Heart right ventricle (tissue), 16 donors: ENCODE data around the gene ZNF555. TPM values are rescaled to one million over a fixed set of nuclear protein-coding genes. Genes with fewer than 3 reads are reported as not detected.
A peak's percentile ranks its signal among the peaks of the same experiment; 100 is the strongest.

Experiments used
- ATAC-seq, 8 donors: fragments of 200-7000 bp; cut with Tn5 transposase; one replicate each; pipeline ENCODE4 v1.9.1; 2020; ENCODE audit warnings: mild to moderate bottlenecking in 8 of 8, moderate library complexity in 8 of 8, moderate number of reproducible peaks in 1 of 8
- DNase-seq, 2 donors: peaks; one replicate each; pipeline ENCODE4 v3.0.0-alpha.2; 2020
- H3K27ac ChIP-seq, 10 donors: fragments of 200-600 bp; sonication (generic) in 2 of 10; one replicate each; pipeline versions ENCODE4 v1.5.0 to v1.8.0; 2020 to 2022; ENCODE audit warnings: mild to moderate bottlenecking in 3 of 10
- H3K27me3 ChIP-seq, 7 donors: fragments of 200-600 bp; one replicate each; pipeline ENCODE4 v1.8.0; 2021 to 2022; ENCODE audit warnings: mild to moderate bottlenecking in 2 of 7
- H3K36me3 ChIP-seq, 9 donors: fragments of 200-600 bp; sonication (generic) in 1 of 9; one replicate each; pipeline versions ENCODE4 v1.5.0 to v1.8.0; 2020 to 2022; ENCODE audit warnings: mild to moderate bottlenecking in 2 of 9
- H3K4me1 ChIP-seq, 9 donors: fragments of 200-600 bp; sonication (generic) in 1 of 9; one replicate each; pipeline versions ENCODE4 v1.5.0 to v1.8.0; 2020 to 2022; ENCODE audit warnings: mild to moderate bottlenecking in 4 of 9
- H3K4me3 ChIP-seq, 10 donors: fragments of 200-600 bp; sonication (generic) in 2 of 10; one replicate each; pipeline versions ENCODE4 v1.5.0 to v1.8.0; 2020 to 2022; ENCODE audit warnings: mild to moderate bottlenecking in 7 of 10, moderate library complexity in 2 of 10
- H3K9me3 ChIP-seq, 11 donors: fragments of 200-600 bp in 10 of 11; sonication (generic) in 2 of 11; one replicate each; pipeline versions ENCODE4 v1.5.0 to v1.8.0; 2013 to 2022; ENCODE audit warnings: mild to moderate bottlenecking in 2 of 11, control low read depth in 1 of 11, moderate library complexity in 1 of 11
- CTCF ChIP-seq, 9 donors: fragments of 200-600 bp; sonication (generic) in 2 of 9; IDR thresholded peaks; one replicate each; pipeline versions ENCODE4 v1.5.0 to v1.8.0; 2021 to 2022; ENCODE audit warnings: antibody characterized with exemption in 9 of 9, mild to moderate bottlenecking in 5 of 9, moderate library complexity in 1 of 9
- WGBS, 2 donors: extraction: QIAGEN DNeasy Blood & Tissue Kit; methylation state at CpG; one replicate each; pipeline ENCODE4 v1.1.7; 2013; ENCODE audit warnings: inconsistent platforms in 1 of 2; 5-methylcytosine and 5-hydroxymethylcytosine counted together
- intact Hi-C, 10 donors: fragments of 100-400 bp; cut with DNase I; formaldehyde crosslinking; loops; one replicate each; pipeline versions ENCODE4 v1.11.1 to v1.14.2; 2022
- polyA plus RNA-seq, 2 donors: library from polyadenylated mRNA; stranded (reverse); fragments of 200-250 nt; gene quantifications; one replicate each; pipeline ENCODE4 v1.2.3, GENCODE V29; 2013
- total RNA-seq, 10 donors: library from RNA; stranded (reverse); fragmentation: NEBNext Ultra II Directional in 3 of 10; extraction: Animal tissue kit (Norgen Biotek cat#: 25700) in 3 of 10; gene quantifications; one replicate each; pipeline versions ENCODE4 v1.2.1 to v1.2.4, GENCODE V29; 2021 to 2023
- donor health status: Arrhythmogenic right ventricular cardiomyopathy.
- donor health status: ischemic (EF 13 %, LVEDD 7.1; RV severe dilation, severe dysfunction).
- donor health status: healthy with polysubstance abuse.
- donor health status: DM: no; HTN: yes; CAD: no.
- donor health status: DM: no; HTN: no; CAD: no.
- donor health status: ischemic (EF 25% LVEDD 6.9; RV normal size, moderate dysfunction).
- donor health status: ischemic (EF 25% LVEDD 5.7; RV mildly dilated, moderate dysfunction).
- donor health status: healthy.
- donor health status: DM: yes; HTN: yes; CAD: no.
- donor health status: Ischemic cardiomyopathy.
- donor health status: ischemic (EF 35%, LVEDD 5.7; RV mildly dilated, moderate dysfunction).
- donor health status: nonischemic (EF 11% LVEDD 7.7; RV severe dilation, severe dysfunction).
- donor health status: DM: yes; HTN: yes; CAD: no.
- donor health status: PGD.
- donor health status: ischemic (EF 29% LVEDD 5.4; RV normal size, mild dysfunction).
- donor health status: nonischemic (EF 23%, LVEDD 6.1; RV moderate dilation, normal function).

ZNF555 gene
- total and polyA plus RNA-seq, 12 donors, result 2.6 to 11.3 (median 8.2) TPM

GRCh38 chr19:2798158-2798685, 43.1 kb upstream of the ZNF555 start:
- TF ChIP-seq CTCF (IDR thresholded peaks at IDR 0.05), result no peak
- Histone ChIP-seq H3K36me3 (peaks cover 0 to 79% (median 8%) of the 10 kb centered on the region in 9 donors), H3K4me3 (no peak overlapping the region), H3K4me1 (peaks cover 0 to 28% (median 19%) of the 10 kb centered on the region in 9 donors), H3K27ac (peak overlapping the region; percentile 35 to 89 (median 78)), H3K9me3 (no peaks in the 10 kb centered on the region), H3K27me3 (no peaks in the 10 kb centered on the region)
- intact Hi-C loops, result no loop called here
- 93 to 94% methylated on average over 16 of the region's 16 CpGs for WGBS, 2 donors
- ATAC-seq, result peak in 1 of 8 donors; percentile 4
- DNase-seq, result no peak

GRCh38 chr19:2798733-2799132, 42.5 kb upstream of the ZNF555 start:
- DNase-seq (peak; percentile 70 to 79), ATAC-seq (peak; percentile 65 to 83 (median 78))
- peaks cover 0 to 76% (median 8%) of the 10 kb centered on the region in 9 donors for H3K36me3 ChIP-seq
- intact Hi-C loops, result no loop called here
- no peaks in the 10 kb centered on the region for H3K27me3 ChIP-seq
- H3K4me3 ChIP-seq, result no peak overlapping the region
- peak overlapping the region; percentile 35 to 89 (median 78) for H3K27ac ChIP-seq
- H3K4me1 ChIP-seq, result peaks cover 0 to 28% (median 19%) of the 10 kb centered on the region in 9 donors
- WGBS, 2 donors, result 57% methylated on average over 7 of the region's 7 CpGs
- no peaks in the 10 kb centered on the region for H3K9me3 ChIP-seq
- TF ChIP-seq CTCF (IDR thresholded peaks at IDR 0.05), result peak in 1 of 9 donors; percentile 18

- 95 to 97% methylated on average over 41 of the region's 41 CpGs for WGBS, 2 donors
- Histone ChIP-seq H3K27ac (peak overlapping the region in 8 of 10 donors; percentile 35 to 89 (median 70)), H3K4me3 (no peak overlapping the region), H3K27me3 (no peaks in the 10 kb centered on the region), H3K9me3 (no peaks in the 10 kb centered on the region), H3K4me1 (peaks cover 0 to 28% (median 19%) of the 10 kb centered on the region in 9 donors), H3K36me3 (peaks cover 0 to 73% (median 8%) of the 10 kb centered on the region in 9 donors)
- intact Hi-C loops, result no loop called here
- no peak for ATAC-seq
- DNase-seq, result no peak
- no peak for TF ChIP-seq CTCF (IDR thresholded peaks at IDR 0.05)
Observed at GRCh38 chr19:2799273-2800020, 41.8 kb upstream of the ZNF555 start.

GRCh38 chr19:2800506-2800905, 40.8 kb upstream of the ZNF555 start:
- H3K4me3 ChIP-seq, result no peak overlapping the region
- peak in 2 of 8 donors; percentile 2 to 9 for ATAC-seq
- DNase-seq, result peak in 1 of 2 donors; percentile 36
- intact Hi-C loops, result no loop called here
- peaks cover 0 to 28% (median 19%) of the 10 kb centered on the region in 9 donors for H3K4me1 ChIP-seq
- WGBS, 2 donors, result 73 to 80% methylated on average over 22 of the region's 22 CpGs
- no peaks in the 10 kb centered on the region for H3K9me3 ChIP-seq
- H3K36me3 ChIP-seq, result peaks cover 0 to 72% (median 3%) of the 10 kb centered on the region in 9 donors
- no peaks in the 10 kb centered on the region for H3K27me3 ChIP-seq
- TF ChIP-seq CTCF (IDR thresholded peaks at IDR 0.05), result no peak
- peak overlapping the region in 3 of 10 donors; percentile 7 to 89 (median 77) for H3K27ac ChIP-seq
